IPS-18a (cell line): ENCODE measurements around the gene JAK2.

Experiments
- H3K27ac ChIP-seq: one replicate; pipeline ENCODE4 v1.5.1; 2013; ENCODE audit warnings: low read length
- H3K27me3 ChIP-seq: one replicate; pipeline ENCODE4 v1.6.1; 2013; ENCODE audit warnings: mild to moderate bottlenecking, low read length; ENCODE audit not compliant: control insufficient read depth, insufficient read depth
- H3K36me3 ChIP-seq: one replicate; pipeline ENCODE4 v1.6.1; 2013; ENCODE audit warnings: low read depth, low read length; ENCODE audit not compliant: control insufficient read depth
- H3K4me1 ChIP-seq: one replicate; pipeline ENCODE4 v1.6.1; 2013; ENCODE audit warnings: low read depth, low read length; ENCODE audit not compliant: control insufficient read depth
- H3K4me3 ChIP-seq: one replicate; pipeline ENCODE4 v1.5.1; 2013; ENCODE audit warnings: low read length
- H3K9ac ChIP-seq: one replicate; pipeline ENCODE4 v1.6.1; 2013; ENCODE audit warnings: mild to moderate bottlenecking, low read length, moderate library complexity
- H3K9me3 ChIP-seq: one replicate; pipeline ENCODE4 v1.6.1; 2013; ENCODE audit warnings: low read depth, low read length; ENCODE audit not compliant: control insufficient read depth

Gene JAK2

GRCh38 chr9:5112109-5112592 is 127.1 kb downstream of the JAK2 start:
- H3K4me1 ChIP-seq, result no peaks in the 10 kb centered on the region
- H3K4me3 ChIP-seq, result no peak overlapping the region
- no peaks in the 10 kb centered on the region for H3K27me3 ChIP-seq
- no peak overlapping the region for H3K9ac ChIP-seq
- no peaks in the 10 kb centered on the region for H3K36me3 ChIP-seq
- H3K9me3 ChIP-seq, result no peaks in the 10 kb centered on the region
- no peak overlapping the region for H3K27ac ChIP-seq

GRCh38 chr9:5112646-5113045 is 127.6 kb downstream of the JAK2 start:
- no peaks in the 10 kb centered on the region for H3K9me3 ChIP-seq
- no peaks in the 10 kb centered on the region for H3K36me3 ChIP-seq
- H3K9ac ChIP-seq, result no peak overlapping the region

DNA sequence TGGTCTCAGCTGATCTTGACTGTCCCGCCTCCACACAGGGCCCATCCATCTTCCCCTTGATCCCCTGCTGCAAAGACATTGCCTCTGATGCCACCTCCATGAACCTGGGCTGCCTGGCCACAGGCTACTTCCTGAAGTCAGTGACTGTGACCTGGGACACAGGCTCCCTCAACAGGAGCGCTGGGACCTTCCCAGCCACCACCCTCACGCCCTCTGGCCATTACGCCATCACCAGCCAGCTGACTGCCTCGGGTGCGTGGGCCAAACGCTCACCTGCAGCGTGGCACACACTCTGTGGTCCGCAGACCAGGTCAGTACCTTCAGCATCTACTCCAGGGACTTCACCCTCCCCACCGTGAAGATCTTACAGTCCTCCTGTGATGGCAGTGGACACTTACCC is 128.5 kb downstream of the JAK2 start:
- Histone ChIP-seq H3K4me3 (no peak overlapping the region), H3K36me3 (no peaks in the 10 kb centered on the region), H3K27ac (no peak overlapping the region), H3K9ac (no peak overlapping the region), H3K27me3 (no peaks in the 10 kb centered on the region), H3K4me1 (no peaks in the 10 kb centered on the region), H3K9me3 (no peaks in the 10 kb centered on the region)

More at GRCh38 chr9:5112646-5113045, 127.6 kb downstream of the JAK2 start:
- Histone ChIP-seq H3K4me1 (no peaks in the 10 kb centered on the region), H3K27me3 (no peaks in the 10 kb centered on the region), H3K27ac (no peak overlapping the region), H3K4me3 (no peak overlapping the region)

GRCh38 chr9:5113994-5114748 is 129.1 kb downstream of the JAK2 start:
- no peaks in the 10 kb centered on the region for H3K9me3 ChIP-seq
- no peaks in the 10 kb centered on the region for H3K27me3 ChIP-seq
- no peaks in the 10 kb centered on the region for H3K4me1 ChIP-seq
- no peak overlapping the region for H3K9ac ChIP-seq
- H3K36me3 ChIP-seq, result no peaks in the 10 kb centered on the region
- H3K27ac ChIP-seq, result no peak overlapping the region
- H3K4me3 ChIP-seq, result no peak overlapping the region

GRCh38 chr9:5122116-5122515 is 137.0 kb downstream of the JAK2 start:
- no peaks in the 10 kb centered on the region for H3K9me3 ChIP-seq
- no peak overlapping the region for H3K9ac ChIP-seq
- H3K36me3 ChIP-seq, result no peaks in the 10 kb centered on the region
- no peak overlapping the region for H3K4me3 ChIP-seq
- no peaks in the 10 kb centered on the region for H3K4me1 ChIP-seq
- H3K27ac ChIP-seq, result no peak overlapping the region
- no peaks in the 10 kb centered on the region for H3K27me3 ChIP-seq

DNA sequence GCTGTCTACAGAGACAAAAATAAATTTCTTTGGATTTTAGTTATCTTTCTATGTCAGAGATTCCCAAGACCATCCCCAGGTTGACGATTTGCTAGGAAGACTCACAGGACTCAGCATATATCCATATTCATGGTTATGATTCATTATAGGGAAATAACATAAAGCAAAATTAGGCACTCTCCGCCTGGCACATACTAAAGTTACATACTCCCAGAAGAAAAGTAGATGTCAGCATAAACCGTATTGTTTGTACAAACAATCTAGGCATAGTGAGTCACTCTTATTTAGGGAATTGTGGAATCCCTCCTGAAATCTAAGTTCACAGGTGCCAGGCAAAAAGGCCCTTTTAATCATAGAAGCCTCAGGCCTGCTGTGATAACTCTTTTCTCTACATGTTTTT is 137.4 kb downstream of the JAK2 start:
- no peaks in the 10 kb centered on the region for H3K4me1 ChIP-seq
- no peaks in the 10 kb centered on the region for H3K27me3 ChIP-seq
- no peaks in the 10 kb centered on the region for H3K9me3 ChIP-seq
- H3K27ac ChIP-seq, result no peak overlapping the region
- H3K4me3 ChIP-seq, result no peak overlapping the region
- H3K36me3 ChIP-seq, result no peaks in the 10 kb centered on the region
- H3K9ac ChIP-seq, result no peak overlapping the region

DNA sequence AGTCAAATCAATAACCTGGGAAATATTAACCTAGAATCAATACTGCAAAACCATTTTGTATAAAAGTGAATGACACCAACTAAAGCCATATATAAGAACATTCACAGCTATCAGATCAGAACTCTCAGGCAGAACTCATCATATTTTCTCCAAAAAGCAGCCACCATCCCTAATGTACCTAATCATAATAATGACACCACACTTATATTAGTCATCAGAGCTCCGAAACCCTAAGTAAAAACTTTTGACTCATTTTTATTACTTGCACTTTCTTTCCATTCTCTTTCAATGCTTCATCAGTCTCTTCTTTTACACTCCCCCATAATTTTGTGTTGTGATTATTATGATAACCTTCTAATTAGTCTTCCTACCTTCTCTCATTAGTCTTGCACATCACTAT is 155.1 kb downstream of the JAK2 start:
- Histone ChIP-seq H3K27me3 (no peaks in the 10 kb centered on the region), H3K27ac (no peak overlapping the region), H3K36me3 (no peaks in the 10 kb centered on the region), H3K4me1 (no peaks in the 10 kb centered on the region), H3K4me3 (no peak overlapping the region), H3K9me3 (no peaks in the 10 kb centered on the region), H3K9ac (no peak overlapping the region)

DNA sequence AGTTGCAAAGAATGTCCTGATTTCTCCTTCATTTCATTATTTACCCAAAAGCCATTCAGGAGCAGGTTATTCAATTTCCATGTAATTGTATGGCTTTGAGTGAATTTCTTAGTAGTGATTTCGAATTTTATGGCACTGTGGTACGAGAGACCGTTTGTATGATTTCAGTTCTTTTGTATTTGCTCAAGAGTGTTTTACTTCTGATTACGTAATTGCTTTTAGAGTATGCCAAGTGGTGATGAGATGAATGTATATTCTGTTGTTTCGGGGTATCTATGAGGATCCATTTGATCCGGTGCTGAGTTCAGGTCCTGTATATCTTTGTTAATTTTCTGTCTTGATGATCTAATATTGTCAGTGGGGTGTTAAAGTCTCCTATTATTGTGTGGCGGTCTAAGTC is 159.1 kb downstream of the JAK2 start:
- Histone ChIP-seq H3K9me3 (no peaks in the 10 kb centered on the region), H3K27ac (no peak overlapping the region), H3K36me3 (no peaks in the 10 kb centered on the region), H3K9ac (no peak overlapping the region), H3K27me3 (no peaks in the 10 kb centered on the region), H3K4me3 (no peak overlapping the region), H3K4me1 (no peaks in the 10 kb centered on the region)

DNA sequence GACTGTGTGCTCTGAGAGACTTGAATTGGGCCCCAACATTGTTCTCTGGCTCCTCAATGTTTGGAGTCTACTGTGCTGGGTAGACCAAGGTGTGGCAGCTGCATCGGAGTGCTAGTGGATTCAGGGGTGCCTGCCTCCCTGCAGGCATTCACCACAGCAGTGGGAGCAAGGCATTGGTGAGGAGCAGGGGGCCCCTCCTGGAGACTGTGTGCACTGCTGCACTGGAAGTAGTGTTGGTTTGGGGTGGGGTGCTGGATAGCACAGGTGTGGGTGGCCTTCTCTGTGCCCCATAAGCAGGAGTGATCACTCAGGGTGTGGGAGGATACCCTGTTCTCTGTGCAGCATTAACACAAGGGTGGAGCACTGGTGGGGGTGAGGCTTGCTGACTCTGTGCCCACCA is 161.2 kb downstream of the JAK2 start:
- no peaks in the 10 kb centered on the region for H3K36me3 ChIP-seq
- H3K4me3 ChIP-seq, result no peak overlapping the region
- no peaks in the 10 kb centered on the region for H3K9me3 ChIP-seq
- no peak overlapping the region for H3K9ac ChIP-seq
- H3K27me3 ChIP-seq, result no peaks in the 10 kb centered on the region
- H3K4me1 ChIP-seq, result no peaks in the 10 kb centered on the region
- H3K27ac ChIP-seq, result no peak overlapping the region
